Thyroid gland (tissue), 4 donors: ENCODE results near the gene TPCN1.

Experiments
- CTCF ChIP-seq, 6 experiments: fragments of 200-600 bp in 3 of 6; fragments of 450-650 bp in 3 of 6; sonication (generic) in 3 of 6; IDR thresholded peaks; one replicate each; pipeline ENCODE4 v1.5.1; 2016 to 2019; ENCODE audit warnings: antibody characterized with exemption in 6 of 6, mild to moderate bottlenecking in 2 of 6, inconsistent platforms in 1 of 6, moderate library complexity in 1 of 6
- POLR2A ChIP-seq, 2 donors: fragments of 450-650 bp; IDR thresholded peaks; one replicate each; pipeline ENCODE4 v1.6.1; 2017; ENCODE audit warnings: antibody characterized with exemption in 2 of 2, mild to moderate bottlenecking in 2 of 2, moderate library complexity in 1 of 2

GRCh38 chr12:113266106-113266895 is 45.0 kb downstream of the TPCN1 start:
- no peak for TF ChIP-seq POLR2A (IDR thresholded peaks at IDR 0.05)
- TF ChIP-seq CTCF (IDR thresholded peaks at IDR 0.05) = no peak
